ENCODE data around the gene NPIPA2. TPM values are rescaled to one million over a fixed set of nuclear protein-coding genes. Genes with fewer than 3 reads are reported as not detected.
"Not testable (repeated sequence)": the region's sequence is repeated elsewhere in the genome, so short reads cannot be mapped to it uniquely, and the experiment has no call there.

Gene NPIPA2
- total and polyA plus RNA-seq, 4 donors = 0.10 to 0.75 (median 0.20) TPM

DNA sequence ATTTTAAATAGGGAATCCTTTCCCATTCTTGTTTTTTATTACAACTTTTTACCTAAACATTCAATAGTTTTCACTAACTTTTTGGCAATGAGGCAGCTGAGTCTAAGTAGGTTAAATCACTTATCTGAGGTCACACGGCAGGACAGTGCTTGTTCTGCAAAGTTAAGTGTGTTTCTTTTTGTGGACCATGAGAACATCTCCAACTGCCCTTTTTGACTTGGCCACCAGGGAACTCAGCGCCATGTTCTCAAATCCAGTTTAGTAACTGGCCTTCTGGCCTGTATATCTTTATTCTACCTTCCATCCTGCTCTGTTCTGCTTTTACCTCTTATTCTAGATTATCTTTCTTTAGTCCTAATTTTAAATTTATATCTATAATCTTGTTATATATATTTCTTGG is 31.3 kb downstream of the NPIPA2 start:
- H3K4me3 ChIP-seq (ENCODE audit: low read depth in 1 of 3, low read length in 3 of 3); H3K9me3 ChIP-seq (ENCODE audit: control insufficient read depth in 4 of 4, low read length in 3 of 4); H3K36me3 ChIP-seq (ENCODE audit: control insufficient read depth in 4 of 4, insufficient read depth in 3 of 4, low read depth in 1 of 4, low read length in 3 of 4); DNase-seq (ENCODE audit: low spot score); H3K4me1 ChIP-seq (ENCODE audit: control insufficient read depth in 4 of 4, insufficient read depth in 4 of 4, low read length in 3 of 4); H3K27me3 ChIP-seq (ENCODE audit: control insufficient read depth in 4 of 4, insufficient read depth in 4 of 4, low read length in 3 of 4); H3K27ac ChIP-seq (ENCODE audit: low read depth in 1 of 2, low read length in 2 of 2); H3K9ac ChIP-seq (ENCODE audit: low read depth in 1 of 2, low read length in 2 of 2): not testable (repeated sequence)
- no CpG with 5 or more reads among the region's 2 CpGs for WGBS

GRCh38 chr16:14775624-14776023 is 33.3 kb downstream of the NPIPA2 start:
- 90% methylated on average over 1 of the region's 2 CpGs for WGBS
- H3K27ac ChIP-seq (ENCODE audit: low read depth in 1 of 2, low read length in 2 of 2); H3K36me3 ChIP-seq (ENCODE audit: control insufficient read depth in 4 of 4, insufficient read depth in 3 of 4, low read depth in 1 of 4, low read length in 3 of 4); H3K4me1 ChIP-seq (ENCODE audit: control insufficient read depth in 4 of 4, insufficient read depth in 4 of 4, low read length in 3 of 4); H3K9ac ChIP-seq (ENCODE audit: low read depth in 1 of 2, low read length in 2 of 2); DNase-seq (ENCODE audit: low spot score); H3K27me3 ChIP-seq (ENCODE audit: control insufficient read depth in 4 of 4, insufficient read depth in 4 of 4, low read length in 3 of 4); H3K4me3 ChIP-seq (ENCODE audit: low read depth in 1 of 3, low read length in 3 of 3); H3K9me3 ChIP-seq (ENCODE audit: control insufficient read depth in 4 of 4, low read length in 3 of 4): not testable (repeated sequence)

- DNase-seq (ENCODE audit: low spot score); H3K9ac ChIP-seq (ENCODE audit: low read depth in 1 of 2, low read length in 2 of 2); H3K9me3 ChIP-seq (ENCODE audit: control insufficient read depth in 4 of 4, low read length in 3 of 4); H3K27ac ChIP-seq (ENCODE audit: low read depth in 1 of 2, low read length in 2 of 2); H3K36me3 ChIP-seq (ENCODE audit: control insufficient read depth in 4 of 4, insufficient read depth in 3 of 4, low read depth in 1 of 4, low read length in 3 of 4); H3K4me1 ChIP-seq (ENCODE audit: control insufficient read depth in 4 of 4, insufficient read depth in 4 of 4, low read length in 3 of 4); H3K4me3 ChIP-seq (ENCODE audit: low read depth in 1 of 3, low read length in 3 of 3); H3K27me3 ChIP-seq (ENCODE audit: control insufficient read depth in 4 of 4, insufficient read depth in 4 of 4, low read length in 3 of 4): not testable (repeated sequence)
- no CpG with 5 or more reads among the region's 6 CpGs for WGBS
Measured at GRCh38 chr16:14776763-14777162, 34.4 kb downstream of the NPIPA2 start.

GRCh38 chr16:14779368-14779877 is 37.1 kb downstream of the NPIPA2 start:
- H3K4me3 ChIP-seq (ENCODE audit: low read depth in 1 of 3, low read length in 3 of 3); H3K9me3 ChIP-seq (ENCODE audit: control insufficient read depth in 4 of 4, low read length in 3 of 4); H3K4me1 ChIP-seq (ENCODE audit: control insufficient read depth in 4 of 4, insufficient read depth in 4 of 4, low read length in 3 of 4); H3K27me3 ChIP-seq (ENCODE audit: control insufficient read depth in 4 of 4, insufficient read depth in 4 of 4, low read length in 3 of 4); H3K9ac ChIP-seq (ENCODE audit: low read depth in 1 of 2, low read length in 2 of 2); DNase-seq (ENCODE audit: low spot score); H3K27ac ChIP-seq (ENCODE audit: low read depth in 1 of 2, low read length in 2 of 2); H3K36me3 ChIP-seq (ENCODE audit: control insufficient read depth in 4 of 4, insufficient read depth in 3 of 4, low read depth in 1 of 4, low read length in 3 of 4): not testable (repeated sequence)
- WGBS = 72% methylated on average over 8 of the region's 11 CpGs

DNA sequence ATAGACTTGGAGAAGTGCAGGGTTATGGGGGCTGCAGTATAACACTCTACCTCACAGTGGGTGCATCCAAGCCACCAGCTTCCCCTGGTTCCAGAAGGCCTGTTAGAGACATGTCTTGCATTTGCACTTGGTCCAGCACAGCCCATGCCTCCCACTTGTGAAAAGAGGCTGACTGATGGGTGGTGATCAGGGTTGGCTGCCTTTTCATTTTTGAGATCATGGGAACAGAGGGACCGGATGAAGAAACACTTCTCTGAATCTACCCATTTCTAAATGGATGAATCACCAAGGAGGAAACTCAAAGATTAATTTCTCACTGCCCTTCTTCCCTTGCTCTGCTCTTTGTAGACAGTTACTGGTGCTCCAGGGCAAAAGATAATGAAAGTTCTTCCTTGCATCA is 43.8 kb downstream of the NPIPA2 start:
- not testable (repeated sequence) for H3K4me3 ChIP-seq (ENCODE audit: low read depth in 1 of 3, low read length in 3 of 3); DNase-seq (ENCODE audit: low spot score); H3K9ac ChIP-seq (ENCODE audit: low read depth in 1 of 2, low read length in 2 of 2); H3K27me3 ChIP-seq (ENCODE audit: control insufficient read depth in 4 of 4, insufficient read depth in 4 of 4, low read length in 3 of 4); H3K27ac ChIP-seq (ENCODE audit: low read depth in 1 of 2, low read length in 2 of 2); H3K4me1 ChIP-seq (ENCODE audit: control insufficient read depth in 4 of 4, insufficient read depth in 4 of 4, low read length in 3 of 4); H3K36me3 ChIP-seq (ENCODE audit: control insufficient read depth in 4 of 4, insufficient read depth in 3 of 4, low read depth in 1 of 4, low read length in 3 of 4); H3K9me3 ChIP-seq (ENCODE audit: control insufficient read depth in 4 of 4, low read length in 3 of 4)
- no CpG with 5 or more reads among the region's 1 CpG for WGBS

DNA sequence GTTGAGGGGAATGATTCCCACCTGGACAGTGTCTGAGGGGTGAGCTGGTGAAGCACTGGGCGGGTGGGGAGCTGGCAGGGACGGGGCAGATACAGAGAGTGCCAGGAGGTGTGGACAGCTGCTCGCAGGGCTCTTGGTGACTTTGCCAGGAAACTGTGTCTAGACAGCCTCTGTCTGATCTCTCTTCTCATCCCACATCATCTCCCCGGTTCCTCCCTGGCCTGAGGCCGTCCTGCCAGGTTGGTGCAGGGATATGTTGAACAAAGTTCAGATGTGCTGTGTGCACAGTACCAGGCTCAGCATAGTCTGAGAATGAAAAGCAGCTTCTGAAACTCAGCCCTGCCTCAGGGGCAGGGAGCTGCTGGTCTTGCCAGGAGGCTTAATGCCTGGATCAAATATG is 47.2 kb downstream of the NPIPA2 start:
- not testable (repeated sequence) for H3K9ac ChIP-seq (ENCODE audit: low read depth in 1 of 2, low read length in 2 of 2)
- WGBS = no CpG with 5 or more reads among the region's 5 CpGs

GRCh38 chr16:14790320-14790956 is 48.1 kb downstream of the NPIPA2 start:
- not testable (repeated sequence) for H3K4me1 ChIP-seq (ENCODE audit: control insufficient read depth in 4 of 4, insufficient read depth in 4 of 4, low read length in 3 of 4); H3K9me3 ChIP-seq (ENCODE audit: control insufficient read depth in 4 of 4, low read length in 3 of 4); H3K9ac ChIP-seq (ENCODE audit: low read depth in 1 of 2, low read length in 2 of 2); H3K27me3 ChIP-seq (ENCODE audit: control insufficient read depth in 4 of 4, insufficient read depth in 4 of 4, low read length in 3 of 4); H3K36me3 ChIP-seq (ENCODE audit: control insufficient read depth in 4 of 4, insufficient read depth in 3 of 4, low read depth in 1 of 4, low read length in 3 of 4); H3K27ac ChIP-seq (ENCODE audit: low read depth in 1 of 2, low read length in 2 of 2); DNase-seq (ENCODE audit: low spot score); H3K4me3 ChIP-seq (ENCODE audit: low read depth in 1 of 3, low read length in 3 of 3)
- WGBS = no CpG with 5 or more reads among the region's 7 CpGs

More for the DNA sequence above, 47.2 kb downstream of the NPIPA2 start:
- not testable (repeated sequence) for H3K27ac ChIP-seq (ENCODE audit: low read depth in 1 of 2, low read length in 2 of 2); DNase-seq (ENCODE audit: low spot score); H3K9me3 ChIP-seq (ENCODE audit: control insufficient read depth in 4 of 4, low read length in 3 of 4); H3K4me3 ChIP-seq (ENCODE audit: low read depth in 1 of 3, low read length in 3 of 3); H3K27me3 ChIP-seq (ENCODE audit: control insufficient read depth in 4 of 4, insufficient read depth in 4 of 4, low read length in 3 of 4); H3K36me3 ChIP-seq (ENCODE audit: control insufficient read depth in 4 of 4, insufficient read depth in 3 of 4, low read depth in 1 of 4, low read length in 3 of 4); H3K4me1 ChIP-seq (ENCODE audit: control insufficient read depth in 4 of 4, insufficient read depth in 4 of 4, low read length in 3 of 4)

- not testable (repeated sequence) for H3K36me3 ChIP-seq (ENCODE audit: control insufficient read depth in 4 of 4, insufficient read depth in 3 of 4, low read depth in 1 of 4, low read length in 3 of 4); H3K4me3 ChIP-seq (ENCODE audit: low read depth in 1 of 3, low read length in 3 of 3); H3K9ac ChIP-seq (ENCODE audit: low read depth in 1 of 2, low read length in 2 of 2); H3K9me3 ChIP-seq (ENCODE audit: control insufficient read depth in 4 of 4, low read length in 3 of 4); DNase-seq (ENCODE audit: low spot score); H3K4me1 ChIP-seq (ENCODE audit: control insufficient read depth in 4 of 4, insufficient read depth in 4 of 4, low read length in 3 of 4); H3K27me3 ChIP-seq (ENCODE audit: control insufficient read depth in 4 of 4, insufficient read depth in 4 of 4, low read length in 3 of 4); H3K27ac ChIP-seq (ENCODE audit: low read depth in 1 of 2, low read length in 2 of 2)
- WGBS = no CpG with 5 or more reads among the region's 2 CpGs
Measured at GRCh38 chr16:14792914-14793313, 50.6 kb downstream of the NPIPA2 start.

- H3K4me1 ChIP-seq (ENCODE audit: control insufficient read depth in 4 of 4, insufficient read depth in 4 of 4, low read length in 3 of 4); H3K36me3 ChIP-seq (ENCODE audit: control insufficient read depth in 4 of 4, insufficient read depth in 3 of 4, low read depth in 1 of 4, low read length in 3 of 4); H3K9ac ChIP-seq (ENCODE audit: low read depth in 1 of 2, low read length in 2 of 2); H3K27ac ChIP-seq (ENCODE audit: low read depth in 1 of 2, low read length in 2 of 2); H3K27me3 ChIP-seq (ENCODE audit: control insufficient read depth in 4 of 4, insufficient read depth in 4 of 4, low read length in 3 of 4); DNase-seq (ENCODE audit: low spot score); H3K4me3 ChIP-seq (ENCODE audit: low read depth in 1 of 3, low read length in 3 of 3); H3K9me3 ChIP-seq (ENCODE audit: control insufficient read depth in 4 of 4, low read length in 3 of 4): not testable (repeated sequence)
- no CpG with 5 or more reads among the region's 2 CpGs for WGBS
Measured at GRCh38 chr16:14797558-14797957, 55.2 kb downstream of the NPIPA2 start.

Data from liver (tissue), 9 donors.